ENCODE measurements around the gene CSF1R. TPM values are rescaled to one million over a fixed set of nuclear protein-coding genes. Genes with fewer than 3 reads are reported as not detected.

Gene CSF1R
- total and polyA plus RNA-seq, 2 of the 4 experiments (the other 2 are of a cell fraction): 0.14 to 0.36 TPM

- Histone ChIP-seq H3K36me3 (ENCODE audit: control insufficient read depth, insufficient read depth, low read length) (peaks cover 93% of the 10 kb centered on the region), H2BK5ac (ENCODE audit: low read depth, low read length, poor library complexity, severe bottlenecking) (no peak overlapping the region), H3K56ac (ENCODE audit: extremely low read depth, insufficient read depth, low read length) (no peak overlapping the region), H3K4me3 (ENCODE audit: insufficient read depth, low read depth, low read length) (no peak overlapping the region), H3K18ac (ENCODE audit: low read depth, low read length) (no peak overlapping the region), H2BK20ac (ENCODE audit: low read depth, low read length) (no peak overlapping the region), H3K4ac (ENCODE audit: low read depth, low read length) (no peak overlapping the region), H3K4me1 (ENCODE audit: control insufficient read depth, insufficient read depth, low read length) (no peaks in the 10 kb centered on the region), H3K27me3 (ENCODE audit: control insufficient read depth, insufficient read depth, low read length) (no peaks in the 10 kb centered on the region), H4K91ac (ENCODE audit: insufficient read depth, low read depth, low read length) (no peak overlapping the region), H4K20me1 (ENCODE audit: insufficient read depth, low read length) (no peaks in the 10 kb centered on the region), H3K4me2 (ENCODE audit: low read depth, low read length) (no peak overlapping the region), H2AK9ac (replicated peaks; ENCODE audit: low read depth, low read length, poor library complexity) (no peak overlapping the region), H3K14ac (replicated peaks; ENCODE audit: low read depth, low read length) (no peak overlapping the region), H3K79me1 (ENCODE audit: low read depth in 1 of 2, low read length in 2 of 2) (peaks cover 12 to 34% of the 10 kb centered on the region in 2 experiments; a peak in 3 of 4 replicates), H3K9me1 (ENCODE audit: insufficient read depth, low read length) (no peaks in the 10 kb centered on the region), H3K9ac (ENCODE audit: low read depth, low read length) (no peak overlapping the region), H3K23ac (ENCODE audit: low read depth, low read length) (no peak overlapping the region), H2BK15ac (ENCODE audit: low read depth, low read length) (no peak overlapping the region), H2AK5ac (ENCODE audit: low read depth, low read length) (no peak overlapping the region), H3K9me3 (ENCODE audit: control insufficient read depth, insufficient read depth, low read length) (no peaks in the 10 kb centered on the region), H2AFZ (replicated peaks; ENCODE audit: low read length, poor library complexity) (no peak overlapping the region), H4K5ac (ENCODE audit: low read depth, low read length) (no peak overlapping the region), H4K8ac (ENCODE audit: low read depth in 2 of 2, low read length in 2 of 2) (no peak overlapping the region), H2BK120ac (ENCODE audit: low read depth, low read length) (no peak overlapping the region), H3K27ac (ENCODE audit: insufficient read depth, low read length) (no peak overlapping the region)
- DNase-seq (no peak), ATAC-seq (ENCODE audit: low read depth) (no peak)
- TF ChIP-seq BHLHE40 (IDR thresholded peaks at IDR 0.05; ENCODE audit: low read depth, low read length): no peak
- TF ChIP-seq FOS (IDR thresholded peaks at IDR 0.05; ENCODE audit: low read depth, low read length): no peak
- no peak for TF ChIP-seq RCOR1 (IDR thresholded peaks at IDR 0.05; ENCODE audit: insufficient replicate concordance, low read length)
- TF ChIP-seq SMC3 (IDR thresholded peaks at IDR 0.05; ENCODE audit: low read depth, low read length): no peak
- no peak for TF ChIP-seq CTCF (conservative IDR thresholded peaks at IDR 0.05; ENCODE audit: low read depth, low read length)
- no peak for TF ChIP-seq RAD21 (IDR thresholded peaks at IDR 0.05; ENCODE audit: low read length)
- TF ChIP-seq ELK1 (IDR thresholded peaks at IDR 0.05; ENCODE audit: borderline replicate concordance, low read depth, low read length): no peak
- TF ChIP-seq USF2 (IDR thresholded peaks at IDR 0.05; ENCODE audit: low read depth, low read length): no peak
- TF ChIP-seq POLR2A (IDR thresholded peaks at IDR 0.05; ENCODE audit: low read depth, low read length): no peak
- TF ChIP-seq RFX5 (IDR thresholded peaks at IDR 0.05; ENCODE audit: low read depth, low read length): no peak
- no peak for TF ChIP-seq MAFK (IDR thresholded peaks at IDR 0.05; ENCODE audit: low read depth, low read length)
- TF ChIP-seq CEBPB (IDR thresholded peaks at IDR 0.05; ENCODE audit: low read depth, low read length): no peak
- TF ChIP-seq MAZ (IDR thresholded peaks at IDR 0.05; ENCODE audit: borderline replicate concordance, low read depth, low read length): no peak
- TF ChIP-seq NFE2L2 (IDR thresholded peaks at IDR 0.05; ENCODE audit: low read depth, low read length): no peak
- no peak for TF ChIP-seq MXI1 (IDR thresholded peaks at IDR 0.05; ENCODE audit: borderline replicate concordance, low read depth, low read length)
- TF ChIP-seq CHD1 (IDR thresholded peaks at IDR 0.05; ENCODE audit: low read depth, low read length): no peak
- in situ Hi-C loops (cut with MboI; ENCODE audit: low sequenced_read_pairs) (no loop called here), intact Hi-C loops (cut with micrococcal nuclease) (loop anchor here (10.0 kb wide), 1 partner anchor 284 kb away; no protein-coding TSS in a partner anchor), dilution Hi-C loops (cut with HindIII; ENCODE audit: low sequenced_read_pairs, unreplicated experiment) (no loop called here)
- POLR2A ChIA-PET (ENCODE audit: unreplicated experiment): no interaction called here
- WGBS, 2 experiments (ENCODE audit: extremely low coverage in 2 of 2, insufficient read length in 1 of 2): 86% methylated on average over 6 of the region's 11 CpGs; no CpG with 5 or more reads in 1 of the 2 experiments
- BruUV-seq (replicated peaks): no TSS peak
- CTCF ChIA-PET: no interaction called here
These were observed 32.3 kb upstream of the CSF1R start for GRCh38 chr5:150118561-150119229.
